Brain microvascular endothelial cell (primary cell): Measurements from ENCODE around the gene FNDC3B.

ENCODE experiments used
- DNase-seq: peaks from one replicate; pipeline ENCODE4 v3.0.0-alpha.2; 2020
- H3K27ac ChIP-seq: fragments of 250-450 bp; sonication (Bioruptor Pico); 2 replicates; pipeline ENCODE4 v1.5.1; 2020; ENCODE audit warnings: mild to moderate bottlenecking, moderate library complexity
- H3K27me3 ChIP-seq: fragments of 250-450 bp; sonication (Bioruptor Pico); replicated peaks from 2 replicates; pipeline ENCODE4 v1.5.1; 2020; ENCODE audit warnings: mild to moderate bottlenecking
- H3K36me3 ChIP-seq: fragments of 250-450 bp; sonication (Bioruptor Pico); replicated peaks from 2 replicates; pipeline ENCODE4 v1.5.1; 2020; ENCODE audit warnings: mild to moderate bottlenecking
- H3K4me3 ChIP-seq: 2 replicates; pipeline ENCODE4 v1.5.1; 2011; ENCODE audit warnings: low read depth, mild to moderate bottlenecking, control low read depth, low read length, moderate library complexity
- in situ Hi-C: cut with HindIII; loops from 2 replicates; pipeline ENCODE4 v1.10.0; 2017; ENCODE audit warnings: low sequenced_read_pairs, low pct_ligation_motif_present
- TF ChIP-seq, protein P1 (sequence below): IDR thresholded peaks from 2 replicates; pipeline ENCODE4 v1.5.1; 2011; ENCODE audit warnings: low read depth, mild to moderate bottlenecking, moderate library complexity, low read length, control low read depth, inconsistent platforms; ENCODE audit errors: missing control alignments

FNDC3B gene

DNA sequence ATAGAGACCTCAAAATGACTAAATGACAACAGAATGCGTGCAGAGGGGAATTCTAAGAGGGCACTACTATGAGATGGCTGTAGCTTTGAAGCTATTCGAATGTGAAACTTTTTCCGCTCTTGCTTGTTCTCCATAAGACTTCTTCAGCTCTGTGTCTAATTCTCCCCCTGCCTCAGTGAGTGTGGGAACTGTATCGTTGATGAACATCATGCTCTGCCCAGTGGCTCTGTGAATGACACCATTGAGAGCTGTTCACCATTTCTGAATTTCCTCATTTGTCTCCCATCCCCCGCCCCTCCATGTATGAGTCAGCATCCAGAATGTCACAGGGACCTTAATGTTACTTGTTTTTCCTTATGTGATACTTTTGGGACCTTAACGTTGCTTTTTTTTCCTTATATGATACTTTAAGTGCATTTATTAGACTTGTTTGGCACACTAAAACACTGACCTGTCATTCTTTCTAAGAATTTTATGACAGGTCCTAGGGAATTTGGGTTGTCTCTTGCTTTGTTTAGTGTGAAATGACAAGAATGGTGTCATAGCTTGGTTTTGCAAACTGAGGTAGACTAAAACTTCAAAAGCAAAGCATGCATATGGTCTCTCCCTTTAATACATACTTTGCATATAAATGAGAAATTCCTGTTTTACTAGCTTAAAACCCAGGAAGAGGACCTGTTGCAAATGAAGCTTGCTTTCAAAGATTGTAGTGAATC, 99.6 kb downstream of the FNDC3B start:
- Histone ChIP-seq H3K4me3 (no peak overlapping the region), H3K36me3 (peaks cover 11% of the 10 kb centered on the region), H3K27me3 (no peaks in the 10 kb centered on the region), H3K27ac (peak overlapping the region; percentile 81)
- in situ Hi-C loops, result no loop called here
- TF ChIP-seq, protein P1, sequence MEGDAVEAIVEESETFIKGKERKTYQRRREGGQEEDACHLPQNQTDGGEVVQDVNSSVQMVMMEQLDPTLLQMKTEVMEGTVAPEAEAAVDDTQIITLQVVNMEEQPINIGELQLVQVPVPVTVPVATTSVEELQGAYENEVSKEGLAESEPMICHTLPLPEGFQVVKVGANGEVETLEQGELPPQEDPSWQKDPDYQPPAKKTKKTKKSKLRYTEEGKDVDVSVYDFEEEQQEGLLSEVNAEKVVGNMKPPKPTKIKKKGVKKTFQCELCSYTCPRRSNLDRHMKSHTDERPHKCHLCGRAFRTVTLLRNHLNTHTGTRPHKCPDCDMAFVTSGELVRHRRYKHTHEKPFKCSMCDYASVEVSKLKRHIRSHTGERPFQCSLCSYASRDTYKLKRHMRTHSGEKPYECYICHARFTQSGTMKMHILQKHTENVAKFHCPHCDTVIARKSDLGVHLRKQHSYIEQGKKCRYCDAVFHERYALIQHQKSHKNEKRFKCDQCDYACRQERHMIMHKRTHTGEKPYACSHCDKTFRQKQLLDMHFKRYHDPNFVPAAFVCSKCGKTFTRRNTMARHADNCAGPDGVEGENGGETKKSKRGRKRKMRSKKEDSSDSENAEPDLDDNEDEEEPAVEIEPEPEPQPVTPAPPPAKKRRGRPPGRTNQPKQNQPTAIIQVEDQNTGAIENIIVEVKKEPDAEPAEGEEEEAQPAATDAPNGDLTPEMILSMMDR, result no peak
- DNase-seq, result peak; percentile 65

DNA sequence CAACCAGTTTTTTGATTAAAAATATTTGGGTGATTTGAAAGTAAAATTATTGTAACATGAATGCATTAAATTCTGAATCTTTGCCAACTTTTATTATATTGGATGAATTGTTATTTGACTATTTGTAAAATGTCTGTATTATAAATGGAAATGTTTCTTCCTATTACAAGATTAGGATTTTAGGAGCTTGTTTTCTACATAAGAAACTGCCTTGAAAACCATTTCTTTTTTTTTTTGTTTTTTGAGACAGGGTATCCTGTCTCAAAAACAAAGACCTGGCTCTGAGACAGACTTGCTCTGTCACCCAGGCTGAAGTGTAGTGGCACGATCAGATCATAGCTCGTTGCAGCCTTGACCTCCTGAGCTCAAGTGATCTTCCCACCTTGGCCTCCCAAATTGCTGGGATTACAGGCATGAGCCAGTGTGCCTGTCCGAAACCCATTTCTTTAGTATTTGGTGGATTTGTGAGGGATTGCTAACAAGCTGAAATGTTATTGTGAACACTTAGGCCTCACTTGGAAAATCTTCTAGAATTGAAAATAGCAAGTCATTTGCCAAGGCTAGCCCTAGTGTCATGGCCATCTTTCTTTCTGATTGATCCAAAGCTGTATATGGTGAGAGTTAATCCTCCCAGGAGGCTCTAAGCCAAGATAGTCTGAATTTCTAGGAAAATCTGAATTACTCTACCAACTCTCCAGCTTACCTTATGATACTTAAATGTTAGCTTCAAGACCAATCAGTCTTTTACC, 100.3 kb downstream of the FNDC3B start:
- H3K27ac ChIP-seq, result peak overlapping the region; percentile 81
- in situ Hi-C loops, result no loop called here
- no peak overlapping the region for H3K4me3 ChIP-seq

GRCh38 chr3:172140499-172141391, 101.4 kb downstream of the FNDC3B start:
- Histone ChIP-seq H3K27me3 (no peaks in the 10 kb centered on the region), H3K36me3 (peaks cover 9% of the 10 kb centered on the region), H3K4me3 (no peak overlapping the region), H3K27ac (peak overlapping the region; percentile 81)
- TF ChIP-seq, protein P1, result peak; percentile 49
- in situ Hi-C loops, result no loop called here
- peak; percentile 96 for DNase-seq

More for the DNA sequence above, 100.3 kb downstream of the FNDC3B start:
- H3K27me3 ChIP-seq, result no peaks in the 10 kb centered on the region
- TF ChIP-seq, protein P1, result no peak
- H3K36me3 ChIP-seq, result peaks cover 14% of the 10 kb centered on the region
- no peak for DNase-seq

DNA sequence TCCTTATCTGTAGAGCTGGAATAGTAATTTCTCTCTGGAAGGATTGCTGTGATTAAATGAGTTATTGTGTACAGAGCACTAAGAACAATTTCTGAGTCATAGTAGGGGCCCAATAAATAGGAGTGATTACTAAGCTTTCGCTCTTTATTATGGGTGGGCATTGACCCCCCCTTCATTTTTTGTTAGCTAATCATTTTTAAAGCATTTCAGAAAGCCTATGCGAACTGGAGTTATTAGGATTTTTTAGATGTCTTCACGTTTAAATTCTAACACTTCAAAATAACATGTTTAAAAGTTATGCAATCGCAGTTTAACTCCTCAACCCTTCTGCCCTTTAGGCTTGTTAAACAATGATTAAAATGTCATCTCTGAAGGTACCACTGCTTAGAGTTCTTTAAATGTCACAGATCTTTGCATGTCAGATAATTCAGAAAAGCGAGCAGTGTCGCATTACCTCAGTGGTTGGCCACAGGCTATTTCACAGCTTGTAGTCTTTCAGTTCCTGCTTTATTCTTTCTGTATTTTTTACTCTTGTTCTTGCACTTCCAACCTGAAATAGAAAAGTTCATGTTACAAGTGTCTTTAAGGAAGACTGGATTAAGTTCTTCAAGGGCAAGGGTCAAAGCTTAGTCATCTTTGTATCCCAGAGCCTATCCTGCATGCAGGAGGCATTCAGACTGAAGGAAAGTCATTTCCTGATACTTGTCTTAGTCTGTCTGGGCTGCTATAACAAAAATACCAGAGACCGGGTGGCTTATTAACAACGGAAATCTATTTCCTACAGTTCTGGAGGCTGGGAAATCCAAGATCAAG, 102.9 kb downstream of the FNDC3B start:
- TF ChIP-seq, protein P1, result no peak
- Histone ChIP-seq H3K27ac (peak overlapping the region; percentile 81), H3K4me3 (no peak overlapping the region), H3K36me3 (peaks cover 5% of the 10 kb centered on the region), H3K27me3 (no peaks in the 10 kb centered on the region)
- in situ Hi-C loops, result no loop called here
- peak; percentile 94 for DNase-seq

DNA sequence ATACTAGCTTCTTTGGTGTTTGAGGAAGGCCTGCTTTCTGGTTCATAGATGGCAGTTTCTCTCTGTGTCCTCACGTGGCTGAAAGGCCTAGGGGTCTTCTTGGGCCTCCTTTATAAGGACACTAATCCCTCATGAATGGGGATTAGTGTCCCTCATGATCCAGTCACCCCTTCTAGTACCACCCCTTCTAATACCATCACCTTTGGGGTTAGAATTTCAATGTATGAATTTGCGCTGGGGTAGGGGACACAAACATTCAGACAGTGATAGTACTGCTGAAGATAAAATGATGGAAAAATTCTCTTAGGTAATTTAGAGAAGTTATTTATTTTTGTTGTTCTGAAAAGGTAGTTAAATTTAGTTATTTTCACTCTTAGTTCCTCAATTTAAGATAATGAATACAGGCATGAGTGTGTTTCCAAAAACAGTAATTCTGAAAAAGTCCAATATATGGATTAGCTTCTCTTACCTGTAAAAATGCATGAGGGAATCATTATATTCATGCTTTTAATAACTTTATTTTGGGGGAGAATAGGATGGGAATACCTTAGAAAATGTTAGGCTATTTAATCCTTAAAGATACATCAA, 103.6 kb downstream of the FNDC3B start:
- peaks cover 8% of the 10 kb centered on the region for H3K36me3 ChIP-seq
- no peak for DNase-seq
- TF ChIP-seq, protein P1, result no peak
- H3K4me3 ChIP-seq, result no peak overlapping the region
- in situ Hi-C loops, result no loop called here
- H3K27ac ChIP-seq, result peak overlapping the region; percentile 81
- no peaks in the 10 kb centered on the region for H3K27me3 ChIP-seq
